GM18873 (cell line): ENCODE measurements around the gene DCUN1D4.
"Not testable (repeated sequence)": the region's sequence is repeated elsewhere in the genome, so short reads cannot be mapped to it uniquely, and the experiment has no call there.

Experiments
- ATAC-seq: cut with Tn5 transposase; IDR thresholded peaks from one replicate; pipeline ENCODE4 v1.9.1; 2021; ENCODE audit warnings: mild to moderate bottlenecking, moderate library complexity, moderate number of reproducible peaks; ENCODE audit not compliant: unreplicated experiment, low FRiP score

Gene DCUN1D4

DNA sequence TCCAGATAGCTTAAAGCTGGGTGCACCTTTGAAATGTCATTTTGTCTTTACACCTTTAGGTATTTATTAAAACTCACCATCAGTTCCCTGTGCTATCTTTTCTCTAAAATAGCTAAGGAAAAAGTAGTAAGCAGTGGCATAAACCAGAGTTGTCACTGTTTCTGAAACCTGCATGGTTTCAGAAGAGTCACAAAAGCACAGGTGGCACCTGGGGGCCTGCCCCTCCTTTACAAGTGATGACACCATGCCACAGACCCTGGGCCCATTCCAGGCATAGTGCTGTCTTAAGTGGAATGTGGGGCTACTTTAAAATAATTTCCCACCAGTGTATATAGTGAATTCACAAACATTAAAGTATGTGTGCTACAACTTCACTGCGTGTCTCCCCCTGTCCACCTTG, 47.8 kb downstream of the DCUN1D4 start:
- no peak for ATAC-seq

DNA sequence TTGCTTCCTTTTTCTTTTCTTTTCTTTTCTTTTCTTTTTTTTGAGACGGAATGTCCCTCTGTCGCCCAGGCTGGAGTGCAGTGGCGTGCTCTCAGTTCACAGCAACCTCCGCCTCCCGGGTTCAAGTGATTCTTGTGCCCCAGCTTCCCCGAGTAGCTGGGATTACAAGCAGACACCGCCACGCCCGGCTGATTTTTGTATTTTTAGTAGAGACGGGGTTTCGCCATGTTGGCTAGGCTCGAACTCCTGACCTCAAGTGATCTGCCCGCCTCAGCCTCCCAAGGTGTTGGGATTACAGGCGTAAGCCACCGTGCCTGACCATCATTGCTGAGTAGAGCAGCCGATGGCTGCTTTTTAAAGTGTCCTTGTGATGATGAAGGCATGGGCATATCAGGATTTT, 50.4 kb downstream of the DCUN1D4 start:
- not testable (repeated sequence) for ATAC-seq

DNA sequence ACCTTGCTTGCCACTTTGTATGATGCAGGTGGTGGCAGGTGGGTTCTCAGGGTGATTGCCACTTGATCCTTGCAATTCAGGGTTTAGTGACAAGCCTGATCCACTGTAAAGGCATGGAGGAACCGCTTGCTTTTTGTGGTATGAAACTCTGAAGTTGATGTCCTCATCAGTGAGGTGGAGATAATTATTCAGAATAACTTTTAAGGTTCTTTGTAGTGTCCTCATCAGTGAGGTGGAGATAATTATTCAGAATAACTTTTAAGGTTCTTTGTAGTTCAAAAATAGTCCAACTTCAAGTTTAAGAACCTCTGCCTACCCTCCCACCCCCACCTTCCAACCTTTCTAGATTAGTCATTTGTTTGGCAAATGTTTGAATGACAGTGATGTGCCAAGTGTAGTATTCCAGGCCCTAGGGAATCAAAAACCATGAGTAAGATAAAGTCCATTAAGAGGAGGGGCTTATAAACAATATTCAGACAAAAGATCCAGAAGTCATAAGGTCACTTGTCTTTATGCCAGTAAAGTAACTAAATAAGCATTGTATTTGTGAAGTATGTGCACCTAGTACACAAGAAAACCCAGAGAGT, 51.2 kb downstream of the DCUN1D4 start:
- ATAC-seq, result no peak

DNA sequence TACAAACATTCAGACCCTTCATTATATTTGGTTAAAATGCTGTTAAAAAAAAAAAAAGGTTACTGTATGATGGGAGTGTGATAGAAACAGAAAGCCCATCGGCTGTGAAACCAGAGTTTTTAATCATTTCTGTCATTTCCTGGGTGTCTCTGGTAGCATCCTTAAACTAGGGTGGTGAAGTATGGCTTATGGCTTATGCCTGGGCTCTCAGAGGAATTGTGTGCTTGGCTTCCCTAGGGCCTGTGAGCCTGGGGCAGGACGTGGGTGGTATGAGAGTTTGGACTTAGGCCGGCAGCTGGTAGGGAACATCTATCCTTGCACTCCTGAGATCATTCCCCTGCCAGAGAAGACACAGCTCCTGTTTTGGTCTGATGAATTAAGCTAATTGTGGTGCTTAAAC, 52.2 kb downstream of the DCUN1D4 start:
- no peak for ATAC-seq

DNA sequence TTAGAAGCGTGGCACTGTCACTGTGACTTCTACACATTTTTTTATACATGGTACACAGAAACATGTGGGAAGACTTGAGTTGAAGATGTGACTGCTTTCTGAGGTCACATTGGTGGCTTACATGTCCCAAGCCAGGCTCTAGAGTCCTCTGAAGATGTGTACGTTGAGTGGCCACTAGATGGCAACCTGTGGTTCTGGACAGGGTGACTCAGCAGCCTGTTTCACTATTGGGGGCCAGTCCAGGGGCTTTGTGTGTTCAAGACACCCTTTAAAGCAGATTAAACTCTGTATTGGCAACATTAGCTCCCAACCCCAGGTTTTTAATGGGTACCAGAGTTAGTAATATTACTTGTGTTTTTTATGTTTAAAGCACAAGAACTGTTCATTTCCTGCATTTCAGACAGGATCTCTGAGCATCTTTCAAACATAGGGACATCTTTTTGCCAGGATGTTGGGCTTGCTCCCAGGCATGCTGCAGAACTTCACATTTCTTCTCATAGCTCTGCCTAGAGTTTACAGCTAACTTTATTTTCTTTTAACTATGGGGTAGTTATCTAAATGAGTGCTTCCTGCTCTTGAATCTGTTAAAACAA, 53.0 kb downstream of the DCUN1D4 start:
- ATAC-seq, result peak; percentile 97

DNA sequence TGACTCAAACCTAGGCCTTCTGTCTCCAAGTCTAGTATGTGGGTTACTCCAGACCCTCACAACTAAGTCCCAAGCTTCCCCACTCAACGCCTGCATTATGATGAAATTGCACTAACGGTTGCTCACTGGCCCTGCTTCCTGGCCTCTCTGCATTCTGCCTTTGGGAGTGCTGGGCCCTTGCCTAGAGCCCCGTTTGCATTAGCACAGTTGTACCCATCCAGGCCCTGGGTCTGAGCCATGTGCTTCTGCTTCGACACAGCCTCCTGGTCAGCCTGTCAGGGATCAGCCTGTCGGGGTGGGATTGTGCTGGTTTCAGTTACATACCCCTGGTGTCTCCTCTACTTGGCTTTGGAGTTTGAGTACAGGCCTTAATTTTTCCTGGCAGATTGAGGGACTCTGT, 58.4 kb downstream of the DCUN1D4 start:
- no peak for ATAC-seq

DNA sequence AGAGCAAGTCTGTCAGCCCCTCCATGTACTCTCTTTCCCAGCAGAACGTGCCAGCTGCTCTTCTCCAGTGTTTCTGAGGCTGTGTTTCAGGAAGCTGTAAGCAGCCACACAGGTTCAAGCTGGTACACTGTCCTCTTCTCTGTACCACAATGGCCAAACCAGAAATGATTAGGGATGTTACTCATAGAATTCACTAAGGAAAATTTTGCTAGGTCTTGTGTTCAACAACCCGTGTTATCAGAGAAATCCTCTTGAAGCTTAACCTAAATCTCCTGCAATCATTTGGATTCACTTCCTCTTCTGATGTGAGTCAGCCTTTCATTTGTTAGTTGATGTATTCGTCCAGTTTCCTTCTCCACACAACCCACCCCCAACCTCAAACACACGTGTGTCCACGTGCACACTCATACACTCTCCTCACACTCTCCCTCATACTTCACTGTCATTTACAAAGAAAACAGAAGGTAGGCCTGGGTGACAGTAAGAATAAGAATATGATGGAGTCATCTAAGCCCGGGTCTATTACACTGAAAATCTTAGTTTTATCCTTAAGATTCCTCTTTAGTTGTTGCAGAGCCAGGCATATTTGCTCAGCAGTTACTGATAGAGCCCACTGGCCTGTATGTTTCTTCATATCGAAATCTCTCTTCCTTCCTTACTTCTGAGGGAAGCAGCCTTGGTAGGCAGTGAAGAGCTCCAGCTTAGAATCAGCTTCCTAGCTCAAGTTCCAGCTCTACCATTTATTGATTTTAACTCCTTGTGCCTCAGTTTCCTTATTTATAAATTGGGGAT, 63.4 kb downstream of the DCUN1D4 start:
- peak; percentile 96 for ATAC-seq

DNA sequence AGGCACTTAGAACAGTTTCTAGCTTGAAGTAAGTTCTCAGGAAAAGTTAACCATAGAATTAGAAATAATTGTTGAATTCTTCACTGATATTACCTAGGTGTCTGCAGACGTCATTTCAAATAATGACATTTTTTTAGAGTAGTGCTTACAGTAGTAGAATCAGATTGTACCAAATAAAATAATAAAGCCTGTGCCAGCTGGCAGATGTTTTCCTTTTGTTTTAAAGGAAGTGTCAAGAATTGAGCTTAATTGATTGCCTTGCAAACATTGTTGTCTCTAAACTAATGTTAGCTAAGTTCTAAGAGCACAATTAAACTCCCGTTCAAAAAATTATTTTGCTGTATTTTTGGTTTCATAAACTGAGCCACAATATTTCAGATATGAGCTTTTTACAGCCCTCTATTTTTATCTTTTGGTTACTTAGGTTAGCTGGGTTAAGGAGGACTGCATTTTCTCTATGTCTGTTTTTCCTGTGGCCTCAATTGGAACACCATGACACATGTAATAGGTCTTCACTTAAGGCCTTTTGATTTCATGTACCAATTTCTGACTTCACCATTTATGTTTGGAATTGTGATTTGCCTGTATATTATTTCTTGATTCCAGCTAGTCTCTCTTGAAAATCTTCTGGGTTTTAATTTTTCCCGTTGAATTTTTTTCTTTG, 64.2 kb downstream of the DCUN1D4 start:
- no peak for ATAC-seq

DNA sequence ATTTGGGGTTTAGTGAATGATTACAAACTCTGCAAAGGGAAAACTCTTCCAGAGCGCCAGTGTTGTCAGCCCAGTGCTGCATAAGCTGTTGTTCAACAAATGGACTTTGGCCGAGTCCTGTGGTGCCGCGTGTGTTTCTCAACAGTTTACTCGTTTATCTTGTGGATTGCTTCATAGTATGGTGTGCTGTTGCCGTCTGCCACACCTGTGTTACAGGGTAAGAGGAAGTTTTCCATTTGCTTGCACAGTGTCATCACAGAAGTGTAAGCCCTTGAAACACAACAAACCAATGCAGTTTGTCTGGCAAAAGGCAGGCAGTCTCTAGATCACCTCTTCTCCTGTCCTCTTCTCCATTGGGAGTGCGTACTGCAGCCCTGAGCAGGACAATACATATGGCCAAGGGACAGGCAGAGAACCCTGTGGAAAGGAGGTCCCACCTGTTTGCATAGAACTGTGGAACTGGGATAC, 66.3 kb downstream of the DCUN1D4 start:
- no peak for ATAC-seq

DNA sequence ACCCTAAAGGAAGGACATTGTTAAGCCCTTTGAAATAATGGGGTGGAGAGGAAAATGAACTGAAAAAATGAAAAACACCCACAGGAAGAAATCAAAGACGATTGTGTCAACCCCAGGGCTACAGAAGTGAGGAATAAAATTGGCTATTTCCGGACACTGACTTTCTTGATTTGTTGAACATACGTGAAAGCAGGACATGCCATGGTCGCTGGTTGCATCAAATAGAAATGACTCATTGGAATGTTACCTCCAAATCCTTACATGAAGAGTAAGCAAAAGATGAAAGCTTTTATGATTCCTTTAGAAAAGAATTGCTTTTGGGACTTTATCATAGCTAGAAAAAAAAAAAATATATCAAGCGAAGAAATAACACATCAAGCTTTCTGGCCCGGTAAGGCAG, 75.3 kb downstream of the DCUN1D4 start:
- ATAC-seq, result no peak

DNA sequence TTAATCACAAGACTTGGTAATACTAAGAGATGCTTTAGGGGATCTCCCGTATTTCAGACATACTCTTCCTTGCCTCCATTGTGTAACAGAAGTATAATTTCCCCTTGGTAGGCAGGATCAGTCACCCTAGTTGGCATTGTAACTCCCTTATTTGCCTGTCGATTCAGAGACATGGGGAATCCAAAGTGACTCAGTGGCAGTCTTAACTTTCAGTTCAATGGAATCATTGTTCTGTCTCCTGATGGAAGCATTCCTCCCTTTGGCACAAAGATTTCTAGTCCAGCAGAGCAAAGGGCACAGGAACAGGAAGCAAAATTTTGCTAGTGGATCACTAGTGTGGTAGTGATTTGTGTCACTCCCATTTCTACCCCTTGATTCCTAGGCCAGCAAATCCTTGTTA, 80.4 kb downstream of the DCUN1D4 start:
- no peak for ATAC-seq

DNA sequence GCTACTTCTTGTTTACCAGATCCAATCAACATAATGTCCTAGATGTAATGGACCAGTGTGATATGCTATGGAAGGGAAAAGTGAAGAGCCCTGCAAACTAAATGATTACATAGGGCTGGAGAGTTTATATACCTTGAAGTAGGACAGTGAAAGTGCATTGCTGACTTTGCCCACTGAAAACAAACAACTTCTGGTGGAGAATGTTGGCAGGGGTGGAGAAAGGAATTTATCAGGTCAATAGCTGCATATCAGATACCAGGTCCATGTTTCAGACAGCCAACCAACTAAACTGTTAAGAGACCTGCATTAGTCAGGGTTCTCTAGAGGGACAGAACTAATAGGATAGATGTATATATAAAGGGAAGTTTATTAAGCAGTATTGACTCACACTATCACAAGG, 82.4 kb downstream of the DCUN1D4 start:
- no peak for ATAC-seq

DNA sequence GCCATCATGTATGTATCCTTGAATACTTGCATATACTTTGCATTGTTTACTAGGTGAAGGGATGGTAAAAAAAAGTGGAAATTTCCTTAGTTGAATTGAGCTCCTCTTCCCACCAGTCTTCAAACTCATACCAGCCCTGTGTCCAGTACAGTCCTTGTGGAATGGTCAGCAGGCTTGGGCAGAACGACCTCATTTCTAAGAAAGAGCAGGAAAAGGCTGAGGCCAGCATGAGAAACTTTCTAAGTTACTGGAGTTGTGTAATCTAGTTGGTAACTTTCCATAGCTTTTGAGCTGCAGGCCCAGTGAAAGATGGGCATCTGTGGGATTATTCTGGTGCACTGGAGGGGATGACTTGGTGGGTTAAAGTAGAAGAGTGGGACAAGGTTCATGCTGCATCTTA, 87.6 kb downstream of the DCUN1D4 start:
- ATAC-seq, result no peak

DNA sequence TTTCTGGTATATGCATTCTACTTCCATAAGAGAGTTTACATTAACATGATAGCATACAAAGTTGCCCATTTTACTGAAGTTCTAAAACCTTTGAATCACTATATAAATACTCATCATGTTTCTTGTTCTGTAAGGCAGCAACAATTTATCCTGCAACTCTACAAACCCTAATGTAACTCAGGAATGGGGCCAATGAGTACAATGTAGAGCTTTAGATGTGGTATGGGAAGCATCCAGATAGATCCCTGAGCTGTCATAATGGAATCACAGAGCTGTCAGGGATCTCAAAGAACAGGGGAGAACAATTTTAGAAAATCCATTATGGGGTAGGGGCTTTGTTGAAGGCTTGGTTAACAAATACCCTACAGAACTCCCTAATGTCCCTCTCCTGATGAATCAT, 88.5 kb downstream of the DCUN1D4 start:
- ATAC-seq, result no peak

DNA sequence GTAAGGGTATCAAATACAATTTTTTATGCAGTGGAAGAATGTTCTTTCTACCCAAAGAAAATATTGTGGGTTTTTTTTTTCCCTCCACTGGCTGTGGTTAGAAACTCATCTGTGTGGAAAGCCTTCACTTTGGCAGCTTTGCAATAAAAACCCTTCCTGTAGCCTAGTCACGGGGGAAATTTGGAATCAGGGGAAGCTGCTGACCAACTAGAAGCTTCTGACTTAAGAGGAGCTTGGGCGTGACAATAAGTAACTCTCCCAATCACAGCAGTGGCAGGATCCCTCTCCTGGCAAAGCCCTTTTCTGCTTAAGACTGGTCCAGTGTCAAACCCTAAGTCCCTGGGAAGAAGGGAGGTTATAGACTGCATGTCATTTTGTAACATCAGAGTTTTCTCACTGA, 89.3 kb downstream of the DCUN1D4 start:
- no peak for ATAC-seq

DNA sequence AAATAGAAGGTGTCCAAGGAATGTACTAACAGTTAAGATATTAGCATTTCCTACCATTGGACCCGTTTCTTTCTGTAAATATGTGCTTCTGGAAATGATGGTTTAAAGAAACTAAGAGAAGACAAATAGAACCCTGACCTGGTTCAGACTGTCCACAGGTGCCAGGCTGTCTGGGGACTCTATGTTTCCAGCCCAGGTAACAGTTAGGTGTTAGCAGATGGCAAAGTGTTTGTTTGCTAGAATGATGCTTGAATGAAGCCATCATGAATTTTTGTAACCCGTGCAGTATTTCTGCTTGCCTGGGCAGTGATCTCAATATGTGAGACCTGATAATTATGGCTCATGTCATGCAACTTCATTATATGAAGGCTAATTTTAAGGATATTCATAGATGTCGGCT, 89.7 kb downstream of the DCUN1D4 start:
- ATAC-seq, result no peak

DNA sequence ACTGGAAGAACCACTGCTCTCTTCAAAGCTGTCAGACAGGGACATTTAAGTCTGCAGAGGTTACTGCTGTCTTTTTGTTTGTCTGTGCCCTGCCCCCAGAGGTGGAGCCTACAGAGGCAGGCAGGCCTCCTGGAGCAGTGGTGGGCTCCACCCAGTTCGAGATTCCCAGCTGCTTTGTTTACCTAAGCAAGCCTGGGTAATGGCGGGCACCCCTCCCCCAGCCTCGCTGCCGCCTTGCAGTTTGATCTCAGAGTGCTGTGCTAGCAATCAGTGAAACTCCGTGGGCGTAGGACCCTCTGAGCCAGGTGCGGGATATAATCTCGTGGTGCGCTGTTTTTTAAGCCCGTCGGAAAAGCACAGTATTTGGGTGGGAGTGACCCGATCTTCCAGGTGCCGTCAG, 97.5 kb downstream of the DCUN1D4 start:
- ATAC-seq, result not testable (repeated sequence)

DNA sequence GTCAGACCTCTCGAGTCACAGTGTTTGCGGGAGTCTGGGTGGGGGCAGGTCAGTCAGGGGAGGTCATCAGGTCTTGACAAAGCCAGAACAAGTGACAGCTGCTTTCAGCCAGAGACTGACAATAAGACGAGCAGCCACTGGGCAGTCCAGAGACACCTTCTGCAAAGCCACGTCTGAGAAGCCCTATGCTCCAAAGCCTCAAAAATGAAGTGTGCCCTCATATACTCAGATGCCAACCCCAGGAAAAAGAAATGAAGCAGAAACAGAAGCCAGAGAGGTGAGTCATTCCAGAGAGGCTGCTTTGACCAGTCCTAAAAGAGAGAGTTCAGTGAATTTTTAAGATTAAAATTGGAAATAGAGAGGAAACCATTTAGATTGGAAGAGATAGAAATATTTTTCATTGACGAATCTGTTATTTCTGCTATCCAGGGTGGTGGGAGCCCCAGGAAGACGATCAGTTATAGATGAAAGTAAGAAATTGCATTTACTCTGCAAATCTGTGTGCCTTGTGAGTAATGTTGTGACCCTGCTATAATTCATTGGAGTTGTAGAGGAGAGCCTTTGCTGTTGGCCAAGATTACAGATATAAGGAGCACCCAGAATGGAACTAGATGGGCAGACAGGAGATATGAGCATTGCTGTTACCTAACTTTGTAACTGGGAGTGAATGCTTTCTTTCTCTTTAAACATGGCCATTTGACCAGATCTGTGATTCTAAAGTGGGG, 99.3 kb downstream of the DCUN1D4 start:
- ATAC-seq, result no peak

DNA sequence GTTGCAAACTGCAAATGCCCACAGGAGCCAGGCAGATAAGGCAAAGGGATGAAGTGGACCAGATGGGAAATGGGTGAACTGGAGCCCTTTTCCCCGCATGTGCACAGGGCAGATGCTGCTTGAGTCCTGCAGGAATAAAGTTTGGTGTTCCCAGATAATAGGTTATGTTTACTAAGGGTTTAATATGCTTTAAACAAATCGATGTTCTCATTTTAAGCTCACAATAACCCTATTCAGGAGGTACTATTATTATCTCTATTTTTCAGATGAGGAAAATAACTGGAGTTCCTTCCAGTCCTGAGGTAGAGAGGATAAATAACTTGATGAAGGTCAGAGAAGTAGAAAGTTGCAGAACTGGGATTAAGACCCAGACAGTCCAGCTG, 99.9 kb downstream of the DCUN1D4 start:
- no peak for ATAC-seq

DNA sequence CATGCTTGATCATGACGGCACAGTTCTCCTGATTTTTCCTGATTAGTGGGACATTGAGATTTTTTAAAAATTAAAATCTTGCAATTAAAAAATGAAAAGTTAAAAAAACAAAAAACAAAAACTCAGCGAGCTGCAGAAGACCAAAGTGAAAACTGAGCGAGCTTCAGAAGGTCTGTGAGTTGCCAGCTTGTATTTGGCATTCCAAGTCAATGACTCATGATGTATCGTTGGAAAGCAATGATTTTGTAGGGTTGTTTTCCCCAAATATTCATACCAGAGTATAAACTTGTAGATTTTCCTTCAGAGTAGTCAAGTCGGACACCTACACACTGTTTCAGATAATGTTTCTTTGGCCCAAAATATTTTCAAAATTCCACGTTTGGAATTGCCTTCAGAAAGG, 100.3 kb downstream of the DCUN1D4 start:
- ATAC-seq, result no peak
